K562 (cell line): Measurements from ENCODE around the gene LRRC74B. TPM values are rescaled to one million over a fixed set of nuclear protein-coding genes. Genes with fewer than 3 reads are reported as not detected.

ENCODE experiments used
- ARID4B ChIP-seq: sonication (generic); formaldehyde crosslinking; IDR thresholded peaks from 2 replicates; pipeline ENCODE4 v1.8.0; 2022; ENCODE audit warnings: mild to moderate bottlenecking, missing genetic modification reagents
- CTCFL ChIP-seq: IDR thresholded peaks from 2 replicates; pipeline ENCODE4 v1.6.1; 2011; ENCODE audit warnings: borderline replicate concordance, low read depth, mild to moderate bottlenecking, moderate library complexity, low read length; ENCODE audit not compliant: insufficient read depth, poor library complexity, severe bottlenecking
- DACH1 ChIP-seq: fragments of 450-650 bp; IDR thresholded peaks from 2 replicates; pipeline ENCODE4 v1.6.1; 2018; ENCODE audit not compliant: partially characterized antibody
- E2F4 ChIP-seq: sonication (generic); formaldehyde crosslinking; IDR thresholded peaks from 2 replicates; pipeline ENCODE4 v1.8.0; 2022; ENCODE audit warnings: mild to moderate bottlenecking, low read depth, missing genetic modification reagents
- EHMT2 ChIP-seq: fragments of 450-650 bp; IDR thresholded peaks from 2 replicates; pipeline ENCODE4 v1.6.1; 2018; ENCODE audit warnings: antibody characterized with exemption
- FOXM1 ChIP-seq, 2 experiments: fragments of 450-650 bp in 1 of 2; sonication (generic) in 1 of 2; formaldehyde crosslinking in 1 of 2; IDR thresholded peaks; 2 replicates each; pipeline versions ENCODE4 v1.6.1 to v1.9.0; 2017 to 2022; ENCODE audit warnings: low read depth in 2 of 2, mild to moderate bottlenecking in 2 of 2, missing genetic modification reagents in 1 of 2, moderate library complexity in 1 of 2
- HLTF ChIP-seq: fragments of 450-650 bp; IDR thresholded peaks from 2 replicates; pipeline ENCODE4 v1.6.1; 2016
- IFI16 ChIP-seq: fragments of 250-450 bp; sonication (Bioruptor Pico); IDR thresholded peaks from 2 replicates; pipeline ENCODE4 v2.1.2; 2022; ENCODE audit warnings: mild to moderate bottlenecking, inconsistent platforms
- MCM7 ChIP-seq, 2 experiments: fragments of 450-650 bp; IDR thresholded peaks; 2 replicates each; pipeline ENCODE4 v1.6.1; 2016 to 2018
- PHF20 ChIP-seq: fragments of 450-650 bp; IDR thresholded peaks from 2 replicates; pipeline ENCODE4 v1.6.1; 2018; ENCODE audit not compliant: partially characterized antibody
- PRPF4 ChIP-seq: fragments of 200-400 bp; formaldehyde crosslinking; IDR thresholded peaks from one replicate; pipeline ENCODE4 v1.6.1; 2017; ENCODE audit warnings: low read length, low read depth, mild to moderate bottlenecking; ENCODE audit not compliant: insufficient read depth, poor library complexity, severe bottlenecking
- RNF2 ChIP-seq: sonication (generic); IDR thresholded peaks from 2 replicates; pipeline ENCODE4 v1.6.1; 2016
- SIN3B ChIP-seq: fragments of 450-650 bp; IDR thresholded peaks from 2 replicates; pipeline ENCODE4 v1.6.1; 2017; ENCODE audit warnings: low read depth, mild to moderate bottlenecking, moderate library complexity
- TAF15 ChIP-seq: fragments of 200-400 bp; formaldehyde crosslinking; IDR thresholded peaks from 2 replicates; pipeline ENCODE4 v1.6.1; 2017; ENCODE audit warnings: mild to moderate bottlenecking, low read depth, low read length, moderate library complexity
- TAF7 ChIP-seq: fragments of 450-650 bp; IDR thresholded peaks from 2 replicates; pipeline ENCODE4 v1.6.1; 2016; ENCODE audit warnings: missing genetic modification characterization, missing compliant biosample characterization
- TAL1 ChIP-seq: fragments of 450-650 bp; IDR thresholded peaks from 2 replicates; pipeline ENCODE4 v1.6.1; 2016; ENCODE audit warnings: mild to moderate bottlenecking
- TBL1XR1 ChIP-seq, 2 experiments: IDR thresholded peaks; 2 replicates each; pipeline ENCODE4 v1.6.1; 2012; ENCODE audit warnings: improper control_type of control experiment in 2 of 2, low read length in 2 of 2, mild to moderate bottlenecking in 1 of 2
- USF1 ChIP-seq: sonication (generic); formaldehyde crosslinking; IDR thresholded peaks from 2 replicates; pipeline ENCODE4 v1.9.0; 2022; ENCODE audit warnings: mild to moderate bottlenecking, missing genetic modification reagents
- ZFP30 ChIP-seq: fragments of 250-450 bp; sonication (Bioruptor Pico); IDR thresholded peaks from 2 replicates; pipeline ENCODE4 v1.8.0; 2022; ENCODE audit warnings: moderate library complexity, mild to moderate bottlenecking, inconsistent platforms, borderline replicate concordance
- ZNF184 ChIP-seq: sonication (generic); formaldehyde crosslinking; IDR thresholded peaks from 2 replicates; pipeline ENCODE4 v1.5.0; 2020; ENCODE audit warnings: missing genetic modification reagents
- ZNF232 ChIP-seq: sonication (generic); formaldehyde crosslinking; IDR thresholded peaks from 2 replicates; pipeline ENCODE4 v1.8.0; 2022; ENCODE audit warnings: mild to moderate bottlenecking, missing genetic modification reagents
- polyA plus RNA-seq, 8 experiments: library from polyadenylated mRNA; depleted of rRNA in 4 of 8; stranded (reverse) in 5 of 8; unstranded in 3 of 8; fragments of >200 nt; fragmentation: Nextera tagmentation in 2 of 8; fragmentation: Illumina TruSeq in 1 of 8; extraction: Ambion mirVana in 2 of 8; extraction: Trizol in 1 of 8; gene quantifications; 2 replicates each; pipeline versions ENCODE4 v1.2.1 to v1.2.3, GENCODE V29; 2011 to 2014; ENCODE audit warnings: inconsistent platforms in 1 of 8, missing spikeins in 1 of 8
- total RNA-seq, 7 experiments: library from RNA; depleted of rRNA in 6 of 7; stranded (reverse); fragments of >200 nt in 6 of 7; fragmentation: Illumina TruSeq in 2 of 7; extraction: Trizol in 2 of 7; gene quantifications; 2 replicates each; pipeline versions ENCODE4 v1.2.1 to v1.2.3, GENCODE V29; 2011 to 2021; ENCODE audit warnings: low replicate concordance in 1 of 7

Gene LRRC74B
- total and polyA plus RNA-seq, 9 of the 15 experiments (the other 6 are each of a cell fraction or from before 2014, with no cell fraction given) = not detected

GRCh38 chr22:21045585-21046294 is at the start of gene LRRC74B (continued):
- peak; percentile 91 for TF ChIP-seq ARID4B (CRISPR knock-in tag)
- TF ChIP-seq FOXM1 (IDR thresholded peaks at IDR 0.05; ENCODE audit: low read depth) = no peak
- TF ChIP-seq FOXM1 (CRISPR knock-in tag; IDR thresholded peaks at IDR 0.05; ENCODE audit: low read depth) = no peak
- TF ChIP-seq HLTF = no peak
- no peak for TF ChIP-seq ZNF232 (CRISPR knock-in tag)
- TF ChIP-seq ZFP30 (CRISPR knock-in tag) = no peak
- TF ChIP-seq ZNF184 (CRISPR knock-in tag) = no peak
- no peak for TF ChIP-seq DACH1
- no peak for TF ChIP-seq PRPF4
- no peak; a peak in 1 of 4 replicates for TF ChIP-seq TBL1XR1 (IDR thresholded peaks at IDR 0.05; ENCODE audit: low read length in 2 of 2)
- TF ChIP-seq PHF20 = no peak
- no peak for TF ChIP-seq MCM7 (IDR thresholded peaks at IDR 0.05)
- TF ChIP-seq TAF15 = no peak
- no peak for TF ChIP-seq EHMT2
- peak; percentile 94 for TF ChIP-seq RNF2
- TF ChIP-seq TAF7 (tag) = no peak
- TF ChIP-seq SIN3B = no peak
- no peak for TF ChIP-seq IFI16 (CRISPR knock-in tag)
- peak; percentile 8 for TF ChIP-seq CTCFL
- peak; percentile 61 for TF ChIP-seq USF1
- no peak for TF ChIP-seq TAL1
- TF ChIP-seq E2F4 = peak; percentile 77
